ENCODE results near the gene CDK8.

DNA sequence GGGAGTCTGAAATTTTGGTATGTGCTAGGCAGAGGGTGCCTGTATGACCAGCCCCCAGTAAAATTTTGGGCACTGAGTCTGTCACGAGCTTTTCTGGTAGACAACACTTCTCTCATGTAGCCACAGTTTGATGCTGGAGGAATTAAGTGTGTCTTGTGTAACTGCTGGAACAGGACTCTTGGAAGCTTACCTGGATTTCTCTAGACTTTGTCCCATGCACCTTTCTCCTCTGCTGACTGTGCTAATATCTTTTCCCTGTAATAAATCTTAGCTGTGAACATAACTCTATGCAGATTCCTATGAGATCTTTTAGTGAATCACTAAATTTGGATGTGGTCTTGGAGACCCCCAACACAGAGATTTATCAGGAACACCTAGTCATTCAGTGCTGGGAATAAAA is 45.6 kb upstream of the CDK8 start:
- TF ChIP-seq, protein P1, sequence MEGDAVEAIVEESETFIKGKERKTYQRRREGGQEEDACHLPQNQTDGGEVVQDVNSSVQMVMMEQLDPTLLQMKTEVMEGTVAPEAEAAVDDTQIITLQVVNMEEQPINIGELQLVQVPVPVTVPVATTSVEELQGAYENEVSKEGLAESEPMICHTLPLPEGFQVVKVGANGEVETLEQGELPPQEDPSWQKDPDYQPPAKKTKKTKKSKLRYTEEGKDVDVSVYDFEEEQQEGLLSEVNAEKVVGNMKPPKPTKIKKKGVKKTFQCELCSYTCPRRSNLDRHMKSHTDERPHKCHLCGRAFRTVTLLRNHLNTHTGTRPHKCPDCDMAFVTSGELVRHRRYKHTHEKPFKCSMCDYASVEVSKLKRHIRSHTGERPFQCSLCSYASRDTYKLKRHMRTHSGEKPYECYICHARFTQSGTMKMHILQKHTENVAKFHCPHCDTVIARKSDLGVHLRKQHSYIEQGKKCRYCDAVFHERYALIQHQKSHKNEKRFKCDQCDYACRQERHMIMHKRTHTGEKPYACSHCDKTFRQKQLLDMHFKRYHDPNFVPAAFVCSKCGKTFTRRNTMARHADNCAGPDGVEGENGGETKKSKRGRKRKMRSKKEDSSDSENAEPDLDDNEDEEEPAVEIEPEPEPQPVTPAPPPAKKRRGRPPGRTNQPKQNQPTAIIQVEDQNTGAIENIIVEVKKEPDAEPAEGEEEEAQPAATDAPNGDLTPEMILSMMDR (IDR thresholded peaks at IDR 0.05; ENCODE audit: low read length): no peak
- no peak for TF ChIP-seq EZH2 (IDR thresholded peaks at IDR 0.05; ENCODE audit: borderline replicate concordance, low read length)
